HG02571 (cell line): ENCODE data around the gene STAMBPL1.
A peak's percentile ranks its signal among the peaks of the same experiment; 100 is the strongest.
"Not testable (repeated sequence)": the region's sequence is repeated elsewhere in the genome, so short reads cannot be mapped to it uniquely, and the experiment has no call there.

Source experiments
- ATAC-seq: cut with Tn5 transposase; IDR thresholded peaks from one replicate; pipeline ENCODE4 v1.9.1; 2021; ENCODE audit warnings: mild to moderate bottlenecking, moderate library complexity; ENCODE audit not compliant: unreplicated experiment

The STAMBPL1 gene

DNA sequence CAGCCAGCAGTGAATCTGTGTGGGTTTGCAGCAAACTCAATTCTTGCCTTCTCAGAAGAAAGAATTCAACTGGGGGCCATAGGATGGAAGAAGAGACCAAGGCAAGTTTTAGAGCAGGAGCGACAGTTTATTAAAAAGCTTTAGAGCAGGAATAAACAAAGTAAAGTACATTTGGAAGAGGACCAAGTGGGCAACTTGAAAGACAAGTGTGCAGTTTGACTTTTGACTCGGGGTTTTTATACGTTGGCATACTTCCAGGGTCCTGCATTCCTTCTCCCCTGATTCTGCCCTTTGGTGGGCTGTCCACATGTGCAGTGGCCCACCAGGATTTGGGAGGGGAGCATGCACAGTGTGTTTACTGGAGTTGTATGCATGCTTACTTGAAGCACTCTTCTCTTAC, 25.4 kb upstream of the STAMBPL1 start:
- no peak for ATAC-seq

- ATAC-seq, result no peak
Measured at GRCh38 chr10:88857831-88858230, 22.2 kb upstream of the STAMBPL1 start.

GRCh38 chr10:88858491-88858890, 21.6 kb upstream of the STAMBPL1 start:
- no peak for ATAC-seq

DNA sequence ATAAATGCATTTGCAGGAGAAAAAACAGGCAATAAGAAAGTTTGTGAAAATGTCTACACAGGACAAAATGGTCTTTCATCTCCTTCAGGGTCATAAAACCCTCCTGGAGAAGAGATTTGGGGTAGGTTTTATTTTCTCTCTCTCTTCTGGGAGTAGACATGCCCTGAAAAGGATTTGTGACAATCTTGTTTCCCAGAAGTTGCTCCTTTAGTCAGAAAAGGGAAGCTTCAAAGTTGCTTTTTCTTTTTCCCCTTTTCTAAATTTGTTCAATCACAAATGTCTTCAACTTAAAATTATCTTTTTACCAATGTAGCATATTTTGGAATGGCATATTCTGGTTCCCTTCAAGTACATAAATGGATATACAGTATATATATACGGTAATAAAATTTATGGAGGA, 19.0 kb upstream of the STAMBPL1 start:
- no peak for ATAC-seq

GRCh38 chr10:88865281-88865876, 14.7 kb upstream of the STAMBPL1 start:
- ATAC-seq, result no peak

- ATAC-seq, result no peak
Measured at GRCh38 chr10:88866454-88866853, 13.6 kb upstream of the STAMBPL1 start.

- ATAC-seq, result no peak
Measured at GRCh38 chr10:88870089-88870488, 10.0 kb upstream of the STAMBPL1 start.

DNA sequence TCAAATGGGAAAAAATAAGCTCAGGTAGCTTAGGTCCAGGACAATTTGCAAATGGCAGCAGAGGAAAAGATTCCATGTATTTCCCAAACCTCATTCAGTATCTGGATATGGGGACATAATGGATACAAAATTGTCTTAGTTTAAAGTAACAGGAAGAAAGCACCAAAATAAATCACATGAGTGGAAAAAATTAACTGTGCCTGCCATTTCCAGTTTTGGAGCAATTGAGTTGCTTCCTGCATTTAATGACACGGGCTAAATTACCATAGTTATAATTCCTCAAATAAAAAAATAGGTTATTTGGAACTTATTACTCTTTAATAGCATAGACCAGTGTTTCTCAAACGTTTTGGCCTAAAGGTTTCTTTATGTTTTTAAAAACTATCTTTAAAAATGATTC, 6.3 kb upstream of the STAMBPL1 start:
- ATAC-seq, result no peak

DNA sequence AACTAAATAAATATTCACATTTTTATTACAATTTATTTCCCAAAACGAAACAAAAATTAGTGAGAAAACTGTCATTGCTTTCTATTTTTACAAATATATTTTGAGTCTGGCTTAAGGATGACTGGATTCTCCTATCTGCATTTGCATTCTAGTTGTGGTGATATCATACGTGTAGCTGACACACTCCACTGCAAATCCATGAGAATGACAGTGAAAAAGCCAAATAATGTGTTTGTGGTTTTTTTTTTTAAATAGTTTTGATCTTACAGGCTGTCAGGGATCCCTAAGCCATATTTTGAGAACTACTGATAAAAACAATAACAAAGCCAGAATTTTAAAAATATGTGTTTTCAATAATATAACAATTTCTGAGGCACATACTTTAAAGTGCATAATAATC, 5.8 kb upstream of the STAMBPL1 start:
- ATAC-seq, result no peak

DNA sequence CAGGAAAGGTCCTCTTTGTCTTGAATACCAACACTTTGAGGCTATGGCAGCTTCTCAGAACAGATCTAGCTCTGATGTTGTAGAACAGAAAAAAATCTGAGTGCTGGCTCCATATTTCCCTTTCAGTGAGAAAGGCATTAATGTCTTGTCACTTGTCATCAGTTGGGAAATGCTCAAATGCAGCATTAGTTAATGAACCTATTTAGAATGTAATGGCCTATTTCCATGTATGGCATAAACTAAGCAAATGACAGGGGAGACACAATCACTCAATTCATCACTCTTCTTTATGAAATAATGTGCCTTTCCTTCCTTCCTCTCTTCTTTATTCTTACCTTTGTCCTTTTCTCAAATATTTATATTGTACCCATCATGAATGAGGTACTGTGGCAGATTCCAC, 5.0 kb upstream of the STAMBPL1 start:
- no peak for ATAC-seq

- ATAC-seq, result no peak
Measured at GRCh38 chr10:88877298-88877697, 2.7 kb upstream of the STAMBPL1 start.

DNA sequence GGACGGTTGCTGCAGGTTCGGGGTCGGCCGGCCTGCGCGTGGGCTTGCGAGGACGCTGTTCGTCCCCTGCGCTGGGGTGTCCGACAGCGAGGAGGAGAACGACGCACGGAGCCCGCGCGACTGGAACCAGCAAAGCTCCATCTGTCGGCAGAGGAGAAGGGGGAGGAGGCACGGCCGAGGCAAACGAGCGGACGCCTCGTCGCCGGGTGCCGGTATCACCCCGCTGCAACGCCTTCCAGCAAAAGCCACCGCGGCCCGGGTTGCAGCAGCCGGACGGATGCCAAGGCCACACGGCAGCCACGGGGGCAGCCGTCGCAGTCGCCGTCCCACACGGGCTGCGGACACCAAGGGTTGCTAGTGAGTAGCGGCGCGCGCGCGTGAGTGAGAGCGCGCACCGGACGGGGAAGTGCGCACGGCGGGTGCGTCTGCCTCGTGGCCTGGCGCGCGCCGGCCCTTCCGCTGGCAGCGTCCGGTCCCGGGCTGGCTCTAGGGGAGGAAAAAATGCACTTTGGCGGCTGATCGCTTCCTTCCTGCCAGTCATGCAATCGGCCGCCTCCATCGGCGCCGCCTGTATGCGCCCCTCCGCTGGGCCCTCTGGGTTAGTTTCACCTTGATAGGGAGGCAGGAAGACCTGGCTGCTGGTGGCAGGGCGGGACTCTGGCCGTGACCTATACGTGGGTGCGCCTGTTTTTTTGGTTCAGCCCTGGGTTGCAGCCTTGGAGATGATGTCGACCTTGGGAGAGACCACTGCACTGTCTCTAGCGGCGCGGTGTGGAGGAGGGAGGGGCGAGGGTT, 434 bp downstream of the STAMBPL1 start:
- ATAC-seq, result peak; percentile 71

DNA sequence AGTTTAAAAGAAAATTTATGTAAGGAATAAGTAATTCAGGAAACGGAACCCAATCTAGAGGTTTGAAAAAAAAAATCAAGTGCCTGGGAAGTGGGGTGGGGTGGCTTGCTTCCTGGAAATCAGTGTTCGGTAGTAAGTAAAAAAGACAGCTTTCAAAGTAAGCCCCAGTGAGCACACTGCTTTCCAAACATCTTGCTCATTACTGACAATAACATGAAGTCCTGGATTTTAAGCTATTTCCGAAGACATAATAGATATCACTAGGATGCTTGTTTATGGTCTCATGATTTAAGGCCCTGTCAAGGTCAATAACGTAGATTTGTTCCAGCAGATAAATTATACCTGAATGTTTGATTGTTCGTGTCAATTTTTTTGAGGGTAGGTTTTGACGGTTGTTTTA, 1.3 kb downstream of the STAMBPL1 start:
- ATAC-seq, result no peak

- no peak for ATAC-seq
Measured at GRCh38 chr10:88881922-88882645, 2.0 kb downstream of the STAMBPL1 start.

DNA sequence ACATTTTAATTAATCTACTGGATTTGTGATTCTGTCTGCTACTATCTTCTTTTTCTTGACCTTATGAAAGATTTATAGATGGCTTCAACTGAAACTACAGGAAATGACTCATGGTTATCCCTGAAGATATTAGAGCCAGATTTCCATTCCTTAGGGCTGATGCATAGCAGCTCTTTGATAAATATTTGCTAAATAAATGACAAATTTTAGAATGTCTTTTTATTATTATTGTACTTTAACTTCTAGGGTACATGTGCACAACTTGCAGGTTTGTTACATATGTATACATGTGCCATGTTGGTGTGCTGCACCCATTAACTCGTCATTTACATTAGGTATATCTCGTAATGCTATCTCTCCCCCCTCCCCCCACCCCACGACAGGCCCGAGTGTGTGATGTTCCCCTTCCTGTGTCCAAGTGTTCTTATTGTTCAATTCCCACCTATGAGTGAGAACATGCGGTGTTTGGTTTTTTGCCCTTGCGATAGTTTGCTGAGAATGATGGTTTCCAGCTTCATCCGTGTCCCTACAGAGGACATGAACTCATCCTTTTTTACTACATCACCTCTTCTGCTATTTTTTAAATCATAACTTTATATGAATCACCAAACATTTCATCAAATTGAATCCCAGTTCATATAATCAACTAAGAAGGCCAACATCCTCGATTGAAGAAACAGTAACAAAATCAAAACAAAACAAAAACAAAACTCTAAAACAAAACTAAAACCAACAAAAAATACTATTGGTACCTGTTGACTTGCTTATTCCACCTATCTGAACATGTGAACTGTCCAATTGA, 2.8 kb downstream of the STAMBPL1 start:
- ATAC-seq, result not testable (repeated sequence)

GRCh38 chr10:88883448-88883809, 3.4 kb downstream of the STAMBPL1 start:
- no peak for ATAC-seq

DNA sequence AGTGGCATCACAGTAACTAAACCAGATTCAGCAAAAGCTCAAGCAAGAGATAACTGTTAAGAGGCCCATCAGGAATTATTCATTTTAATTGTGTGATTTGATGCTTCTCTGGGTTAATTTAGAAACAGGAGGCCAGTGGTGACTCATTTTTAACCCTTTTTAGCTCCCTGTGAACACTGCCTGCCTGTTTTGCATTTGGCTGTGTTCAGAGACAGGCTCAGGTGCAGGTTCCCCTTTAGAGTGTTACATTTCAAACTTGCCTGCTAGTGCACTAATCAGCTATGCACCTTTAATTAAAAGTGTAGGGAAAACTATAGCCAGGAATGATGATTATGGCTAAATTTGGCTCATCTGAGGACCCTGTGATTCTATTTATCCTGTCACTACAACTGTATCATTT, 6.5 kb downstream of the STAMBPL1 start:
- peak; percentile 53 for ATAC-seq

GRCh38 chr10:88888810-88889445, 8.9 kb downstream of the STAMBPL1 start:
- no peak for ATAC-seq

DNA sequence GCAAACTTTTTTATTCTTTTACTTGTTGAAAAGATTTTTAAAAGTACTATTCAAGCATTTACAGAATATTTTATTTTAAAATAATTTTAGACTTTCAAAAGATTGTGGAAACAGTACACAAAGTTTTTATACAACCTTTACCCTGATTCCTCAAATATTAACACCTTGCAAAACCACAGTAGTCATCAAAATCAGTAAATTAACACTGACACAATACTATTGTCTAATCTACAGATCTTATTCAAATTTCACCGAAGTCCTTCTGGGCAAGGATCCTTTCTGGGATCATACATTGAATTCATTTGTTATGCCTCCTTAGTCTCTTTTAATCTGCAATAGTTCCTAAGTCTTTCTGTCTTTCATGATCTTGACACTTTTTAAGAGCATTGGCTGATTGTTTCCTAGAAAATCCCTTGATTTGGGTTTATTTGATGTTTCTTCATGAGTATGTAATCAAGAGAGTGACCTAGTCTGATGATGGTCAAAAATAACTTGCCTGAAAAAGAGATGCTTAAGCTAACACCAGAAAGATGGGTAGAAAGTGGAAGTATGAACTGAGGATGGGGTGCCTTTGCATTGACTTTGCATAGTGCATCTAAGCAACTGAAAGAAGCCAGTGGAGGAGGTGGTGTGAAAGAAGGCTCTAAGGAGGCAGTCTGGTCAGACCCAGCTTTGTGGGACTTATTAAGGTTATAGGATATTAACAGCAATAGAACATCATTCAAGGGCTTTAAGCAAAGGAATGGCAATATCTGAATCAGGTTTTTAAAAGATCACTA, 9.7 kb downstream of the STAMBPL1 start:
- peak; percentile 76 for ATAC-seq
